Measurements from ENCODE around the gene TPP2.

DNA sequence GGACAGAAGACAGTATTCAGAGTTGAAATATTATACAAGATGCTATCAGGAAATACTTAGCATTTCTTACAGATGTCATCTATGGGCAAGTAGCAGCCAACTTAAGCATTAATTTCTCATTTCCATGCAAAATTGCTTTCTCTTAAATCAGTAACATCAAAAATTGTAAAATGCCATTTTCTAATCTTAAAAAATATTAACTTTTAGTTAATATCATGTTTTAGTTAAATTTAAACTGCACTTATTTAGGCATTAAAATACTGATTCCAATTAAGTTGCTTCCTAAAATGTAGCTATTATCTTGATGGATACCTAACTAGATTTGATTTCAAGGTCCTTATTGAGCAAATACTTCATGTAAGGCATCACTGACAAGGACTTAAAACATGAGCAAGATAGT lies 70.2 kb downstream of the TPP2 start:
- TF ChIP-seq POLR2A (IDR thresholded peaks at IDR 0.05) = no peak
- no peak for TF ChIP-seq CTCF (IDR thresholded peaks at IDR 0.05)

Data from testis (tissue), 2 donors.